AG10803 (cell line): ENCODE data around the gene CTCF.

Experiments used
- DNase-seq: peaks from one replicate; pipeline ENCODE4 v3.0.0; 2010; ENCODE audit warnings: low read depth
- H3K4me3 ChIP-seq: 2 replicates; pipeline ENCODE4 v1.5.1; 2011; ENCODE audit warnings: mild to moderate bottlenecking, low read length, control low read depth
- CTCF ChIP-seq: conservative IDR thresholded peaks from 2 replicates; pipeline ENCODE4 v1.5.1; 2011; ENCODE audit warnings: mild to moderate bottlenecking, low read length, control low read depth, inconsistent platforms

Gene CTCF

GRCh38 chr16:67545665-67546024 is 16.7 kb upstream of the CTCF start:
- no peak for TF ChIP-seq CTCF
- DNase-seq: no peak
- no peak overlapping the region for H3K4me3 ChIP-seq

- no peak for TF ChIP-seq CTCF
Measured at GRCh38 chr16:67546091-67546501, 16.2 kb upstream of the CTCF start.

GRCh38 chr16:67546761-67547422 is 15.4 kb upstream of the CTCF start:
- no peak overlapping the region for H3K4me3 ChIP-seq
- DNase-seq: peak; percentile 54
- TF ChIP-seq CTCF: peak; percentile 85

More at GRCh38 chr16:67546091-67546501, 16.2 kb upstream of the CTCF start:
- DNase-seq: no peak
- H3K4me3 ChIP-seq: no peak overlapping the region

- no peak for DNase-seq
Measured at GRCh38 chr16:67547423-67548264, 14.7 kb upstream of the CTCF start.

GRCh38 chr16:67548265-67549126 is 13.8 kb upstream of the CTCF start:
- no peak for DNase-seq
- H3K4me3 ChIP-seq: no peak overlapping the region

More at GRCh38 chr16:67547423-67548264, 14.7 kb upstream of the CTCF start:
- no peak for TF ChIP-seq CTCF
- no peak overlapping the region for H3K4me3 ChIP-seq

GRCh38 chr16:67549240-67549639 is 13.1 kb upstream of the CTCF start:
- H3K4me3 ChIP-seq: no peak overlapping the region
- no peak for DNase-seq
- TF ChIP-seq CTCF: no peak

More at GRCh38 chr16:67548265-67549126, 13.8 kb upstream of the CTCF start:
- no peak for TF ChIP-seq CTCF
